Gastrocnemius medialis (tissue), 4 donors: ENCODE results near the gene MYCBP2.

Experiments used
- CTCF ChIP-seq, 5 experiments: fragments of 450-650 bp in 3 of 5; fragments of 200-600 bp in 2 of 5; sonication (generic) in 2 of 5; IDR thresholded peaks in 4 of 5; conservative IDR thresholded peaks in 1 of 5; 1 replicate in 4 of 5; 2 replicates in 1 of 5; pipeline ENCODE4 v1.5.1; 2016 to 2019; ENCODE audit warnings: antibody characterized with exemption in 5 of 5, mild to moderate bottlenecking in 3 of 5, moderate library complexity in 3 of 5
- POLR2A ChIP-seq, 2 donors: fragments of 450-650 bp; IDR thresholded peaks; one replicate each; pipeline ENCODE4 v1.6.1; 2017; ENCODE audit warnings: antibody characterized with exemption in 2 of 2, mild to moderate bottlenecking in 2 of 2, moderate library complexity in 2 of 2

- TF ChIP-seq CTCF (IDR thresholded peaks at IDR 0.05 in 4 of 5, conservative IDR thresholded peaks at IDR 0.05 in 1 of 5), result no peak
- TF ChIP-seq POLR2A (IDR thresholded peaks at IDR 0.05), result no peak
Observed at GRCh38 chr13:77300176-77301037, 26.5 kb downstream of the MYCBP2 start.
